ENCODE results near the gene PTGFR.

The PTGFR gene, protein sequence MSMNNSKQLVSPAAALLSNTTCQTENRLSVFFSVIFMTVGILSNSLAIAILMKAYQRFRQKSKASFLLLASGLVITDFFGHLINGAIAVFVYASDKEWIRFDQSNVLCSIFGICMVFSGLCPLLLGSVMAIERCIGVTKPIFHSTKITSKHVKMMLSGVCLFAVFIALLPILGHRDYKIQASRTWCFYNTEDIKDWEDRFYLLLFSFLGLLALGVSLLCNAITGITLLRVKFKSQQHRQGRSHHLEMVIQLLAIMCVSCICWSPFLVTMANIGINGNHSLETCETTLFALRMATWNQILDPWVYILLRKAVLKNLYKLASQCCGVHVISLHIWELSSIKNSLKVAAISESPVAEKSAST

DNA sequence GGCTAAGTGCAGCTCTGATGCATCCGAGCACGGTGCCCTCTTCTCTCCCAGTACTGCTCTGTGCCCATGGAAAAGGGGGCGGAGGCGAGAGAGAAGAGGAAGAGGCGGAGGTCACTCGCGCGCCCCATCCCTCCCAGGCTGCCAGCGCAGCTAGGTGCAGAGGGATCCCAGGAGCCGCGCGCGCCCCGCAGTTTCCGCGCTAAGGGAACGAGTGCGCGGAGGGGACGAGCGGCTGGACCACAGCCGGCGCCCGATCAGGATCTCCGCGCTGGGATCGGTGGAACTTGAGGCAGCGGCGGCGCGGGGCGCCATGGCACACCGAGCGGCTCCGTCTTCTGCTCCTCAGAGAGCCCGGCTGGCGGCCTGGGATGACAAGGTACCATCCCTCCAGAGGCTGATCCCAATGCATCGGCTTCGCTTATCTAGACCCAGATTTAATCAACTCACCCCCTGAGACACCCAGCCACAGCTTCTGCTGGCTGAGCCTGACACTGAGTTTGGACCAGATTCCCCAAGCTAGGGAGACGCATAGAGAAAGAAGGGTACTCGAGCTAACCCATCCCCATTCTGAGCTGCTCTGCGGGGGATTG is at the start of gene PTGFR:
Gene PTGFR, plus strand, starts transcription at position 114 of the 590 bp plus-strand sequence. CDS start 1,770 bp downstream, outside the sequence.
- no peak for DNase-seq (ENCODE audit: low read depth)

DNA sequence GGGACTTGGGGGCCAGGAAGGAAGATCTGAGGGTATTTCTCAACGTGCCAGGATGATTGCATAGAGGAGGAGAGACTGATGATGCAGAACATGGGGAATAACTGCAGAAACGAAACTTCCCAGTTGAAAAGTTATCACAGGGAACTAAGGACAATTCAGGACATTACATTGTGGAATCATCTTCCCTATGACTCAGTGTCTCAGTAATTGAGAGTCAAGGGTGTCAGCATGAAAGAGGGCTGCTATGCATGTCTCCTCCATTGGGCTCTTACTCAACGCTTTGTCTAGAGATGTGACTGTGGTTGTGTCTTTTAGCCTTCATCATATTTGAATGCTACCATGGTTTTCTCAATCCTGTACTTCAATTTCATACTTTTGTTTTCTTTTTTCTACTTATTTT is 48.9 kb upstream of the PTGFR start:
- no peak for DNase-seq (ENCODE audit: low read depth)

DNA sequence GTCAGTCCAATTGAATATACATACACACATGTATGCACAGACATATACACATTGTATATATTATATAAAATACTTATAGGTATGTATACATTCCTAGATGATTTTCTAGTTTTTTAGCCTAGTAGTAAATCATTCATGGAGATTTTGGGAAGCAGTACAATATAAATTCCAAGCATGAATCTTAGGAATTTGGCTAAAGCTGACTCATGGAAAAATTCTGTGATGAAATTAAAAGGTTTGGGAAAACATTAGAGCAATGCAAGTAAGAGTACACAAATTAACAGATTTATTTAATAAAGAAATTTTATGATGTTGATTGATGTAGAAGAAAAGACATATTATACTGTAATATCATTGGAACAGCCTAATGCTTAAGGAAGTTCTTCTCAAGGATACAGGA is 43.7 kb upstream of the PTGFR start:
- no peak for DNase-seq (ENCODE audit: low read depth)

DNA sequence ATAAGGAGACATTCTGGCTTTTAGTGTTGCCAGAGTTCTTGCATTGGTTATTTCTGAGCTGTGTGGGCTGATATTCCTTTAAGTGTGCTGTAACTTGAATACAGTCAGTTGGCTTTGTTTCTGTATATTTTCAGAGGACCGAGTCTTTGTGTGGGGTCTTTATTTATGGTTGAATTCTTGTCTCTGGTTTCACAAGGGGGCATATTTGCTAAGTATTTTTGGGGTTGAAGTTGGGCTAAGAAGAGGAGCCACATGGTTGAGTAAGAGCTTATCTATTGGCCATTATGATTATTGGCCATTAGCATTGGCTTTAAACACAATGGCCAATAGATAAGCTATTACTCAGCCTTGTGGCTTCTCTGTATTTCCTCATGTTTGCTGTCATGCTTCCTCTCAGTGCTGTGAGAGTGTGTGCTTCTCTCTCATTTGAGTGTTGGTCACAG is 26.3 kb upstream of the PTGFR start:
- DNase-seq (ENCODE audit: low read depth), result no peak

DNA sequence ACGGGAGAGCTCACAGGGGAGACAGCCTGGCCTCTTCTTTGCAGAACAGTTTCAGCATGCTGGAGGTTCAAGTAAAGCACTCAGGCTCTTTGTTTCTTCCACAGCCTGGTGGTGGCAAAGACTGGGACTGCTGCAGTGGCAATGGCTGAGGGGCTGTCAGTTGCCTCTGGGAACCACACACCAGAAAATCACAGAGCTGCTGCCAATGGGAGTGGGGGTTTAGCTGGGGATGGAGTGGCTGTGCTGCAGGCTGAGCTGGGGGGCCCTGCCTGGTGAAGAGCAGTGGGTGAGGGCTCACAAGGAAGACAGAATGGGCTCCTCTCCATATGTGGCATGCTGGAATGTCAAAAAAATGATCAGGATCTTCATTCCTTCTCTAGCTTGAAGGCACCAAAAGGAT is 25.6 kb upstream of the PTGFR start:
- no peak for DNase-seq (ENCODE audit: low read depth)

DNA sequence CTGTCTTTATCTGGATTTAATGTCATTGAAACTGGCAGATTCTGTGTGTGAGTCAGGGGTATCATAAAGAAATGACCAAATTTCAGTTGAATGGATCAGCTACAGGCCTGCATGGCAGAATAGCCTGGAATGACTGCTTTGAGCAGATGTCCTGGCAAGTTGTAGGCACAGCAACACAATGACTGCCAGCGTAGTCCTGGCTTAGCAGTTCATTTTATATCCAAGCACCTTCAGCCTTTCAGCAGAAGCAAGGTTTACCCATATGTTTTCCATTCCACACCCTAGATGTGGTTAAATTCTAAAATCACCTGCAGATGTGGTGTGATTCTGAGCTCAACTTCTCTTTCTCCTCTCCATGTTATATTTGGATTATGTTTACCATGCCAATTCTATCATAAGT is 22.3 kb upstream of the PTGFR start:
- no peak for DNase-seq (ENCODE audit: low read depth)

DNA sequence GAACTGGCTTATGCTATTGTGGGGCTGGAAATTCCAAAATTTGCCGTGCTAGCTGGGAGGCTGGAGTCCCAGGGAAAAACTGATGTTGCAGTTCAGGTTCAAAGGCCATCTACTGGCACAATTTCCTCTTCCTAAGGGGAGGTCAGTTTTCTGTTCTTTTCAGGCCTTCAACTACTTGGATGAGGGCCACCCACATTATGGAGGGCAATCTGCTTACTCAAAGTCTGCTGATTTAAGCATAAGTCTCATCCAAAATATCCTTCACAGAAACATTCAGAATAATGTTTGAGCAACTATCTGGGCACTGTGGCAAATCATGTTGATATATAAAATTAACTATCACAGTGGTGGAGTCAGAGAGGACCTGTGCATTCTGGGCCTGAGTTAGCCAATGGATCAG is 21.2 kb upstream of the PTGFR start:
- DNase-seq (ENCODE audit: low read depth), result no peak

DNA sequence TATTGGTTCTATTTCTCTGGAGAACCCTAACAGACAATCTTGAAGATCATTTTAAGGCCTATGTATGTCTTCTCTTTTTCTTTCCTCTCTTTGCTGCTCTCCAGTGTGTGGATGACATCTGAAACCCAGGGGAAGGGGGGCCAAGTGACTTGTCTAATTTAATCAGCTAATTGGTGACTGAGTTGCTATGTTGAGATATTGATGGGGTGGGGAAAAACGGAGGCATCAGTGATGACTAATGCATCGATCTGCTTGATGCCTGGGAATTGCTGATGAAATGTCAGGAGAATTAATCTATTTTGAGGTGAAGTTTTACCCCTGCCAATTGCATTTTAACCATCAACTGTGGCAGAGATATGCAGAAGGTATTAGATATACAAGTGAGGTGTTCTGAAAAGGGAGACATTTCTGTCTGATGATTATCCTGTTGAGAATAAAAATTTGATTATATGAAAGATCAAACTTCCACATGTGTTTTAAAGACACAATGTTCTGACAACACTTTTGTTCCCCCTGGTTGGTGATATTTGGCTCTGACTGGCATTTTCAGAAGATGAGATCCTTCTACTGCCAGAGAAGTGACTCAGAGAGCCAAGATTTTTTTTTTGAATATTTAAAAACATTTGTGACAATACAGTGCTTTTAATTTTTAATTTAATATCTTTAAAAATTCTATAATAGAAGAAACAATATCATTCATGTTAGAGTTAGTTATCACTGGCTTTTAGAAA is 18.7 kb upstream of the PTGFR start:
- DNase-seq (ENCODE audit: low read depth), result no peak

DNA sequence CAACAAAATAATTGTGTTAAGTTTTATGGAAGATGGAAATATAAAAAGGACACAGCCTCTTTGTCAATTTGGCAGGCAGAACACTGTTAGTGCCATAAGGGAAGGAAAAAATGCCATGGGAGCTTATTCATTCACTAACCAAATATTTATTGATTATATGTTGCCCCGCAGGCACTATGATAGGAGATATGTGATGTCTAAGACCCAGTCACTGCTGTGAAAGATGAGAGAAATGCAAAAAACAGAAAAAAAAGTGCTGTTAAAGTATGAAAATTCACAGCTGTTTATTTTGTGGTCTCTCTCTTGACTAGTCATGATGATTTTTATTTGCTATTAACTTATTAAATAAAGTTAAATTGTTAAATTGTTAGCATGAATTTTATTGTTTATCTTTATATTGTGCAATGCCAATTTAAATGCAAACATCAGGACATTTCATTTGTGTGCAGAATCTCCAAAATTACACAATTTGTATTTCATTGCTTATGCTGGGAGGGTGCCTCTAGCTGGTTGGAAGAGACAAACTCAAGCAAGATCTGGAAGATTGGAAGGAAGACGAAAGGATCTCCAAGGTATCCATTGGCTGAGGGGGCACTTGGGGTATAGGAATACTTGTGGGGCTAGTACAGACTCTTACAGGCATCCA is 17.8 kb upstream of the PTGFR start:
- DNase-seq (ENCODE audit: low read depth), result no peak

DNA sequence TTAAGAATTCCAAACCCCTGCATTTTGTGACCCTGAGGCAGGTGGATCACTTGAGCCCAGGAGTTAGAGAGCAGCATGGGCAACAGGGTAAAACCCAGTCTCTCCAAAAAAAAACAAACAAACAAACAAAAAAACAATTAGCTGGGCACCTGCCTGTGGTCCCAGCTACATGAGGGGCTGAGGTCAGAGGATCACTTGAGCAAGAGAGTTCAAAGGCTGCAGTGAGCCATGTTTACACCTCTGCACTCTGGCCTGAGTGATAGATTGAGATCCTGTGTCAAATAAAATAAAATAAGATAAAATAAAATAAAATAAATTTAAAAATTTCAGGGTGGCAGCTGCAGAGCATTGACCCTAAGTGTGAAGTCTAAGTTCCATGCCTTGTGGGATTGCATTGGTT is 16.7 kb upstream of the PTGFR start:
- DNase-seq (ENCODE audit: low read depth), result no peak

DNA sequence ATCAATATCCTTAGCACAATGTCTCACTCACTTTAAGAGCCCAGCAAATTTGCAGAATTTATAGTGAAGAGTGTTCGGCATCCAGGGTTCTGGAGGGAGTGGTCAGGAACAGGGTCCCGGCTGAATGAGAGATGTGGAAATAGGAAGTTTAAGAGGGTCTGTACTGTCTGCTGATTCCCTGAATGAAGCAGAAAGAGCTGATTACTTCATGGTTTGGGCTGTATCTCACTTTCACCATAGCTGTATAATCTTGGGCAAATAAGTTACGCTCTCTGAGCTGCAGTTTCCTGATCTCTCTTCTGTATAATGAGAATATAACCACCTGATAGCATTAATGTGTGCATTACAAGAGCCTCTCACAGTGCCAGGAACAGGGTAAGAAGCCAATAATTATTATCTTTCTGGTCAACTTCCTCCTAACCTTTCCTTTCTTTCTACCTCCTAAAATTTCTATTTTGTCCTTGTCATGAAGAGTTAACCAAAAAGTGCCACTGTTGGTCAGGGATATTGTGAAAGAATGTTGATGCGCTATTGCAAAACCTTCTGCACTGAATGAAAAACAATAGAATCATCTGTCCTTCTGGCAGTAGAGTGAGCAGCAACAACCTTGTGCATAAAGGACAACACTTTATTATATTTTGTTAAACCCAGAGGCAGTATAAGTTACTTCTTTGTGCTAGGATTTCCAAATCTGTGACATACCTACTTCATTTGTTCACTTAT is 14.7 kb upstream of the PTGFR start:
- DNase-seq (ENCODE audit: low read depth), result no peak

DNA sequence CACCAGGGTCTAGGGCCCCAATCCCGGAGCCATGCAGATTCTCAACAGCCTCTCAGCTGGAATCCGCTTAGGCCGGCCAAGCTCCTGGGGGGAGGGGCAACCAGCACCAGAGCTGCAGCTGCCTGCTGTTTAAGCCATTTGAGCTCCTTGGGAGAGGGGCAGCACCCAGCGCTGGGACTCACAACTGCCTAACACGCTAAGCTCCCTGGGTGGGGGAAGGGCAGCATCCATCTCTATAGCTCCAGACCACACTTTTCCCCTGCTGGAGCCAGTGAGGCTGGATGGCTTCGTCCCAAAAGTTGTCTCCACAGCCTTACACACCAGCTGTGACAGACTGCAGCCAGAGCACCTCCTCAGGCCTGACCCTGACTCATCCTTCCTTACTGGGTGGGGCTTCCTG is 6.9 kb upstream of the PTGFR start:
- DNase-seq (ENCODE audit: low read depth), result no peak

DNA sequence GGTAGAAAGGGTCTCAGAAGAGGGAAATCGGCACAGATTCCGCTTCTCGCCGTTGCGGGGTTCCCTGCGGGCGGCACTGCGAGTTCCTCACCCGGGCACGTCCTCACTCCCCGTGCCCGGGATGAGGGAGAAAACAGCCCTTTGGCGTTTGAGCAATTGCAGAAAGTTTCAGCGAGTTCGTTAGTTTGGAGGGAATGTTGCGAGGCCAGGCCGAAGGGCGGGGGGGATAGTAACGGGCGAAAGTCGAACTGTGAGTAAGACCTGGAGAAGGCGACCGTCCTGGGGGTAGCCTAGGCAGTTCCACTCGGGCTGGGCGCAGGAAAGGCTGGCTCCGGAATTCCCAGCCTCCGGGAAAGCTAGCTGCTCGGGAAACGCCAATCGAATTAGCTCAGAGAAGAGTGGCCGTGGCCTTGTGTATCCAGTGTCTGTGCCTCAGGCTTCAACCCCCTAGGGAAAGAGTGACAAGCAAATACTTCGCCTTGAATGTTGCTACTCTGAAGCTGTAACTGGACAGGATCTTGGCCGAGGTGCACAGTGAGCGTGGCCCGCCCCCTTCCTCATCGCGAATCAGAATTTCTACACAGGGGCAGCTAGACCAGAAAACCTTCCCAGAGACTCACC is 787 bp downstream of the PTGFR start:
- DNase-seq (ENCODE audit: low read depth), result no peak

DNA sequence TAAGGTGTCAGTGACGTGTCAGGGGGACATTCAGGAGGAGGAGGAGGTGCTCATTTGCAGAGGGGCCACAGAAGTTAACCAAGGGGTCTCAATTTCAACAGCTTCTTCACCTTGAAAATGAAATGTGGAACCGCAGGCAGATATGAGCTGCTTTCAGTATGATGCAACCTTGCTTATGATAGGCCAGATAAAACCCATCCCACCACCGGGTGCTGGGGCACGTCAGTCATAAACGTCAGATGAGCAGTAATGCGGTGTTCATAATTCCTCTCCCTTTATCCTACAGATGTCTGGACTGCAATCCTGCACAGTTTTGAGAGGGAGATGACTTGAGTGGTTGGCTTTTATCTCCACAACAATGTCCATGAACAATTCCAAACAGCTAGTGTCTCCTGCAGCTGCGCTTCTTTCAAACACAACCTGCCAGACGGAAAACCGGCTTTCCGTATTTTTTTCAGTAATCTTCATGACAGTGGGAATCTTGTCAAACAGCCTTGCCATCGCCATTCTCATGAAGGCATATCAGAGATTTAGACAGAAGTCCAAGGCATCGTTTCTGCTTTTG is 1.7 kb downstream of the PTGFR start:
- DNase-seq (ENCODE audit: low read depth), result no peak

DNA sequence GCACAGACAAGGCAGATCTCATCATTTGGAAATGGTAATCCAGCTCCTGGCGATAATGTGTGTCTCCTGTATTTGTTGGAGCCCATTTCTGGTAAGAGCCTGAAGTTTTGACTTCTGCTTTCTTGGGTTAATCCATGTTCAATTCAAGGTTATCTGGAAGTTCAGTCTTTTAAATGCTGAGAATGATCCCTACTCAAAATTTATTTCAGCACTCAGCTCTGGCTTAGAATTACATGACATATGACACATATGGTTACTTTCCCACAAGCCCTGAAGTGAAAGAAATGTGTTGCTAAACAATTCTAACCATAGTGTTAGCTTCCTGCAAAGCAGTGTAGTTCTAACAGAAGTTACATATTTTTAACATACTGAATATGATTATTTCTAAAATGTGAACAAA is 2.7 kb downstream of the PTGFR start:
- DNase-seq (ENCODE audit: low read depth), result no peak

DNA sequence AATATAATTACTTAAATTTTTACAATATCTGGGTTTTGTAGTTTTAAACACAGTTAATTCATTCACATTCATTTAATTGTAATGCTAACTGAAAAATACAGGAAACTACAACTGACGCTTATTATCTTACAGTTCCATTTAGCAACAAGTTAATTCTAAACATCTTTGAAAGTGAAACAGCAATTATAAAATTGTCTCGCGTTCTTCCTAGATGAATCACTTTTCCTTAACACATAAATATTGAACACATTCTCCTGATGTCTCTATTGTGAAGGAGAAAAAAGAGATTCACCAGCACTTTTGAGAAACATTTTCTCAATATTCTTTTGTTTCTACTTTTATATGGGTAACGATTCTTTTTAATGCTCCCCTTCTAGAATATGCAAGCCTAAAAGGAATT is 6.4 kb downstream of the PTGFR start:
- DNase-seq (ENCODE audit: low read depth), result no peak

DNA sequence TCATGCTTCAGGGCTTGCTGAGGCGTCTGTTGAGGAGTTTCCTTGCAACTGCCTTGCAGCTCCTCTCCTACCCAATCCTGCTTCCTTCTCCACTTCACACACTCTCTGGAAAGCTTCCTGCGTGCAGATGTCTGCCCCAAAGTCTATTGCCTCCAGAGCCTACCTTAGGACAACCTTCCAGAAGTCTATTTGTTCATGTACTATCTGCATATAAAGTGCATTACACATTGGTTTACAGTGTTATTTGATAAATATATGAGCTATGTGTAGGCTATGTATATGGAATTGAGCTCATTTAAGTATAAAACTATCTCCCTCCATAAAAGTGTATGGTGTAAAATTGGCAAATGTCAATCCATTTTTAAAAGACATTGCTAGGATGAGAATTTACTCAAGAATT is 9.8 kb downstream of the PTGFR start:
- DNase-seq (ENCODE audit: low read depth), result no peak

DNA sequence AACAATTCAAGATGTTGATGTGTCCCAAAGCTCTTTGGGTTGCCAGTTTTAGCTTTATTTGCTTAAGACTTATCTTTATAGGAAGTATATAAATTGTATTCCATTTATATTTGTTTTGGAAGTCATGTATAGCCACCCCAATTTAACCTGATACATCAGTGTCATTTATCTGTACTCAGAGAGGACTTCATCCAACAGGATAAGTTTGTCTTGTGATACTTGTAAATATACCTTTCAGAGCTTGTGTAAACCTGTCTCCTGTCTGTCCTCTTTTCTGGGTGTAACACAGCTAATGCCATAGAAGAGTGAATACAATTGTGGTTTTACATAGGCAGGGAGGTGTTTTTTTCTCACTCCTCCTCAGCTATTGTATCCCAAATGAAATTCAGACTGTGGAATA is 10.4 kb downstream of the PTGFR start:
- DNase-seq (ENCODE audit: low read depth), result no peak

DNA sequence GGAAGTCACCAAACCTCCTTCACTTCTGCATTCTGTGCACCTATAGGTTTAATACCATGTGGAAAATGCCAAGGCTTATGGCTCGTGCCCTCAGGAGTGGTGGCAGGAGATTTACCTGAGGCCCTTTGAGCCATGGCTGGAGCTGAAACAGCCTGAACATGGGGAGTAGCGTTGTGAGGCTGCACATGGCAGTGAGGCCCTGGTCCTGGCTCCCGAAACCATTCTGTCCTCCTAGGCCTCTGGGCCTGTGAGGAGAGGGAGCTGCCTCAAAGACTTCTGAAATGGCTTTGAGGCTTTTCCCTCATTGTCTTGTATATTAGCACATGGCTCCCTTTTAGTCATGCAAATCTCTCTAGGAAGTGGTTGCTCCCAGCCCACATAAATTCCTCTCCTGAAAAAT is 20.6 kb downstream of the PTGFR start:
- DNase-seq (ENCODE audit: low read depth), result no peak

DNA sequence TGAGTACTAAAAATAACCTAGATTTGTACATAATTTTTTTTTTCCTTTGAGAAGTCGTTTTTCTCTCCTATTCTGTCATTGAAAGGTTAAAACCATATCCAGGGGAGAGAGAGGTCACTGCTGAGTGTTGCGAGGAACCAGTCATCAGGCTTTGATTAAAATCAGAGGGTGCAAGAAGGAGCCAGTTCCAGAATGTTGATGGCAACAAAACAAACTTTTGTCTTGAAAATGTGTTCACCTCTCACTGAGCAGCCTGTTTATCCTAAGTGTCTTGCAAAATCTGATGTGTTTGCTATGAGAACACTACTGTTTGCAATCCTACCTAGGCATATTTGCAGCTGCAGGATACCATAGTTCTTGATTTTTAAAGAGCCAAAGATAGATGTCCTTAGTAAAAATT is 25.9 kb downstream of the PTGFR start:
- DNase-seq (ENCODE audit: low read depth), result no peak

DNA sequence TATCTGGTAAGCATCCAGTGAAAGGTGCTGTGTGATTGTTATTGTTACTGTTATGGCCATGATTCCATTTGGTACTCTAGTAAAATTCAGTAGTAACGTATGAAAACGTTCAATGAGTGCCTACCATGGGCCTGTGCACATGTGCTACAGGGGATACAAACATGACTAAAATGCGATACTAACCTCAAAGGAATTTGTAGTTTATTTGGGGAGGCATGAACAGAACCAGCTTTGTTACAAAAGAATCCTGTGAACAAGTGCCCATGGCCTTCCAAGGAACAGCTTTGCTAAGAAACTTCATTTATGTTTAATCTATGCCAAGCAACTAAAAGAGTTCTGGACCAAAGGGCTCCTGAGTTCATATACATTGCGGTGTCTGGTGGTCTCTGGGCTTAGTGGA is 28.7 kb downstream of the PTGFR start:
- DNase-seq (ENCODE audit: low read depth), result no peak
